ENCODE measurements around the gene TSC22D1. TPM values are rescaled to one million over a fixed set of nuclear protein-coding genes. Genes with fewer than 3 reads are reported as not detected.

The TSC22D1 gene
- total RNA-seq, 2 donors from 2014 or later, result 95.9 to 107 TPM

- no peak for DNase-seq
- 89 to 96% methylated on average over 5 to 7 of the region's 7 CpGs for WGBS, 2 experiments (ENCODE audit: insufficient coverage in 1 of 2, insufficient read length in 1 of 2)
- Histone ChIP-seq H3K27me3 (ENCODE audit: control insufficient read depth, insufficient read depth, low read length, poor library complexity, severe bottlenecking) (no peaks in the 10 kb centered on the region), H3K4me1 (ENCODE audit: control insufficient read depth, insufficient read depth, low read length) (no peaks in the 10 kb centered on the region), H3K36me3 (ENCODE audit: control insufficient read depth, insufficient read depth, low read length) (no peaks in the 10 kb centered on the region), H3K4me3 (ENCODE audit: low read length) (no peak overlapping the region), H3K27ac (ENCODE audit: low read depth, low read length) (no peak overlapping the region), H3K9me3 (ENCODE audit: control insufficient read depth, low read length) (peaks cover 15% of the 10 kb centered on the region), H3K9ac (ENCODE audit: extremely low read depth, low read length, poor library complexity, severe bottlenecking) (no peak overlapping the region)
- Mint-ChIP-seq H3K4me1 (no peaks in the 10 kb centered on the region), H3K4me3 (no peak overlapping the region), H3K36me3 (ENCODE audit: low read depth) (peaks cover 17% of the 10 kb centered on the region), H3K9me3 (peaks cover 12% of the 10 kb centered on the region), H3K27me3 (ENCODE audit: insufficient read depth) (no peaks in the 10 kb centered on the region), H3K27ac (no peak overlapping the region)
- TF ChIP-seq CTCF (conservative IDR thresholded peaks at IDR 0.05), result no peak
These were observed 123.7 kb downstream of the TSC22D1 start for GRCh38 chr13:44452418-44452817.

GRCh38 chr13:44451651-44452050, 124.5 kb downstream of the TSC22D1 start:
- WGBS, 2 experiments (ENCODE audit: insufficient coverage in 1 of 2, insufficient read length in 1 of 2), result 88 to 89% methylated on average over 5 to 7 of the region's 7 CpGs
- H3K9me3 Mint-ChIP-seq, result peaks cover 11% of the 10 kb centered on the region
- H3K36me3 ChIP-seq (ENCODE audit: control insufficient read depth, insufficient read depth, low read length), result no peaks in the 10 kb centered on the region
- H3K4me3 Mint-ChIP-seq, result no peak overlapping the region
- H3K4me1 ChIP-seq (ENCODE audit: control insufficient read depth, insufficient read depth, low read length), result no peaks in the 10 kb centered on the region
- no peak overlapping the region for H3K4me3 ChIP-seq (ENCODE audit: low read length)
- H3K9ac ChIP-seq (ENCODE audit: extremely low read depth, low read length, poor library complexity, severe bottlenecking), result no peak overlapping the region
- DNase-seq, result no peak
- no peaks in the 10 kb centered on the region for H3K4me1 Mint-ChIP-seq
- no peak for TF ChIP-seq CTCF (conservative IDR thresholded peaks at IDR 0.05)
- no peaks in the 10 kb centered on the region for H3K27me3 ChIP-seq (ENCODE audit: control insufficient read depth, insufficient read depth, low read length, poor library complexity, severe bottlenecking)
- no peak overlapping the region for H3K27ac ChIP-seq (ENCODE audit: low read depth, low read length)
- H3K27ac Mint-ChIP-seq, result no peak overlapping the region
- no peaks in the 10 kb centered on the region for H3K27me3 Mint-ChIP-seq (ENCODE audit: insufficient read depth)
- H3K9me3 ChIP-seq (ENCODE audit: control insufficient read depth, low read length), result peaks cover 8% of the 10 kb centered on the region
- peaks cover 11% of the 10 kb centered on the region for H3K36me3 Mint-ChIP-seq (ENCODE audit: low read depth)

GRCh38 chr13:44451126-44451525, 125.0 kb downstream of the TSC22D1 start:
- peaks cover 6% of the 10 kb centered on the region for H3K9me3 Mint-ChIP-seq
- H3K4me1 ChIP-seq (ENCODE audit: control insufficient read depth, insufficient read depth, low read length), result no peaks in the 10 kb centered on the region
- no peaks in the 10 kb centered on the region for H3K4me1 Mint-ChIP-seq
- no peaks in the 10 kb centered on the region for H3K27me3 Mint-ChIP-seq (ENCODE audit: insufficient read depth)
- no peaks in the 10 kb centered on the region for H3K27me3 ChIP-seq (ENCODE audit: control insufficient read depth, insufficient read depth, low read length, poor library complexity, severe bottlenecking)
- H3K36me3 Mint-ChIP-seq (ENCODE audit: low read depth), result peaks cover 6% of the 10 kb centered on the region
- H3K27ac ChIP-seq (ENCODE audit: low read depth, low read length), result no peak overlapping the region
- H3K36me3 ChIP-seq (ENCODE audit: control insufficient read depth, insufficient read depth, low read length), result no peaks in the 10 kb centered on the region
- H3K4me3 ChIP-seq (ENCODE audit: low read length), result no peak overlapping the region
- H3K4me3 Mint-ChIP-seq, result no peak overlapping the region
- H3K27ac Mint-ChIP-seq, result no peak overlapping the region
- WGBS, 2 experiments (ENCODE audit: insufficient coverage in 1 of 2, insufficient read length in 1 of 2), result 94 to 98% methylated on average over 9 to 12 of the region's 12 CpGs
- peaks cover 3% of the 10 kb centered on the region for H3K9me3 ChIP-seq (ENCODE audit: control insufficient read depth, low read length)
- no peak for DNase-seq
- TF ChIP-seq CTCF (conservative IDR thresholded peaks at IDR 0.05), result no peak
- no peak overlapping the region for H3K9ac ChIP-seq (ENCODE audit: extremely low read depth, low read length, poor library complexity, severe bottlenecking)
